Panc1 (cell line): ENCODE results near the gene SPOCK1. TPM values are rescaled to one million over a fixed set of nuclear protein-coding genes. Genes with fewer than 3 reads are reported as not detected.

ENCODE experiments used
- ATAC-seq: fragments of 200-7000 bp; cut with Tn5 transposase; 2 replicates; pipeline ENCODE4 v1.9.1; 2020; ENCODE audit warnings: mild to moderate bottlenecking, moderate library complexity
- BruUV-seq: library from RNA; stranded (reverse); fragments of 400-500 nt; replicated peaks from 2 replicates; lab custom pipeline; 2021; lab: Mats Ljungman, UMichigan
- CTCF ChIA-PET: fragments of 300-600 bp; sonication (Branson Sonifier 250); formaldehyde crosslinking; loops from one replicate; lab custom pipeline; 2022; ENCODE audit warnings: antibody characterized with exemption; lab: Charles Lee
- POLR2A ChIA-PET: fragments of 300-600 bp; sonication (Branson Sonifier 250); formaldehyde crosslinking; loops from one replicate; lab custom pipeline; 2022; ENCODE audit warnings: antibody characterized with exemption; lab: Charles Lee
- DNase-seq: peaks from one replicate; pipeline ENCODE4 v3.0.0-alpha.2; 2010; ENCODE audit warnings: low read depth, low spot score
- H3K27ac ChIP-seq: 2 replicates; pipeline ENCODE4 v1.5.1; 2011; ENCODE audit warnings: mild to moderate bottlenecking, low read length, inconsistent platforms
- H3K27me3 ChIP-seq: fragments of 200-500 bp; sonication (Bioruptor generic); 2 replicates; pipeline ENCODE4 v1.6.0; 2014; ENCODE audit warnings: low read length, inconsistent platforms; ENCODE audit not compliant: control insufficient read depth, insufficient read depth
- H3K36me3 ChIP-seq: fragments of 200-500 bp; sonication (Bioruptor generic); 2 replicates; pipeline ENCODE4 v1.5.1; 2014; ENCODE audit warnings: inconsistent platforms, mild to moderate bottlenecking, low read length, moderate library complexity; ENCODE audit not compliant: control insufficient read depth, insufficient read depth
- H3K4me1 ChIP-seq: 2 replicates; pipeline ENCODE4 v1.5.1; 2011; ENCODE audit warnings: inconsistent platforms, mild to moderate bottlenecking, low read length, moderate library complexity; ENCODE audit not compliant: control insufficient read depth, insufficient read depth
- H3K4me3 ChIP-seq, 2 experiments: 2 replicates each; pipeline ENCODE4 v1.5.1; 2011 to 2012; ENCODE audit warnings: low read depth in 2 of 2, low read length in 2 of 2, mild to moderate bottlenecking in 2 of 2, inconsistent platforms in 1 of 2, moderate library complexity in 1 of 2
- H3K9me3 ChIP-seq: fragments of 200-500 bp; sonication (Bioruptor generic); 2 replicates; pipeline ENCODE4 v1.5.1; 2014; ENCODE audit warnings: low read depth, mild to moderate bottlenecking, inconsistent platforms, low read length, moderate library complexity; ENCODE audit not compliant: control insufficient read depth, insufficient read depth
- POLR2AphosphoS5 ChIP-seq: IDR thresholded peaks from 2 replicates; pipeline ENCODE4 v1.6.1; 2012; ENCODE audit warnings: mild to moderate bottlenecking, low read depth, low read length, moderate library complexity
- SIN3A ChIP-seq: IDR thresholded peaks from 2 replicates; pipeline ENCODE4 v1.6.1; 2012; ENCODE audit warnings: low read depth, mild to moderate bottlenecking, low read length, moderate library complexity, borderline replicate concordance; ENCODE audit not compliant: insufficient read depth
- TCF7L2 ChIP-seq: IDR thresholded peaks from 2 replicates; pipeline ENCODE4 v1.6.1; 2011; ENCODE audit warnings: mild to moderate bottlenecking, low read depth, low read length, inconsistent platforms
- in situ Hi-C: cut with HindIII; loops from 2 replicates; pipeline ENCODE4 v1.10.0; 2016; ENCODE audit warnings: low sequenced_read_pairs, low pct_unique_long_range_greater_than_20kb
- intact Hi-C: fragments of 100-400 bp; cut with micrococcal nuclease; formaldehyde crosslinking; loops from one replicate; pipeline ENCODE4 v1.10.0; 2022; ENCODE audit not compliant: unreplicated experiment
- total RNA-seq: library from RNA; stranded (reverse); gene quantifications from one replicate; pipeline ENCODE4 v1.2.1, GENCODE V29; 2021; ENCODE audit not compliant: unreplicated experiment
- TF ChIP-seq, protein P1 (sequence below): fragments of 450-650 bp; IDR thresholded peaks from 2 replicates; pipeline ENCODE4 v1.5.1; 2017; ENCODE audit warnings: mild to moderate bottlenecking
- TF ChIP-seq, protein P2 (sequence below), 2 experiments: IDR thresholded peaks; 2 replicates each; pipeline ENCODE4 v1.6.1; 2011 to 2012; ENCODE audit warnings: low read depth in 2 of 2, control low read depth in 1 of 2, low read length in 1 of 2, mild to moderate bottlenecking in 1 of 2, moderate library complexity in 1 of 2; ENCODE audit not compliant: insufficient read depth in 1 of 2

Gene SPOCK1
- total RNA-seq, 1 experiment from 2014 or later = 15.6 TPM

DNA sequence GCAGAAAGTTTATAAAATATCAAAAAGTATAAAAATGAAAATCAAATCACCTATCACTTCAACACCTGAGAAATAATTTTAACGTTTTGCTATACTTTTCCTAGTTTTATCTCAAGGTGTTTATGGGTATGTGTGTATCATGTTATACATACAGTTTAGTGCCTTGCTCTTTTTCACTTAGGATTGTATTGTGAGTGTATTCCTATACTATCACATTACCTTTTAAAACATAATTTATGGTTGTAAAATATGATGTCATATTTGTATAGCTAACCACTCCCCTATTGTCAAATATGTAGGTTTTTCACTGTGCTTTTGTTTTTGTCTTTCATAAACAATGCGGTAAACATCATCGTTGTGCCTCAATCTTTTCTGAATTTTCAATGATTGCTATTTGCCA lies 479.9 kb downstream of the SPOCK1 start:
- ChIA-PET CTCF (no interaction called here), POLR2A (no interaction called here)
- no peak for DNase-seq
- no peaks in the 10 kb centered on the region for H3K27me3 ChIP-seq
- no peaks in the 10 kb centered on the region for H3K9me3 ChIP-seq
- no peak overlapping the region for H3K4me3 ChIP-seq
- no peak overlapping the region for H3K27ac ChIP-seq
- in situ Hi-C loops = no loop called here
- H3K36me3 ChIP-seq = no peaks in the 10 kb centered on the region
- intact Hi-C loops = no loop called here
- no peak for ATAC-seq
- TF ChIP-seq POLR2AphosphoS5 = no peak
- TF ChIP-seq TCF7L2 = no peak
- TF ChIP-seq SIN3A = no peak
- TF ChIP-seq, protein P1, sequence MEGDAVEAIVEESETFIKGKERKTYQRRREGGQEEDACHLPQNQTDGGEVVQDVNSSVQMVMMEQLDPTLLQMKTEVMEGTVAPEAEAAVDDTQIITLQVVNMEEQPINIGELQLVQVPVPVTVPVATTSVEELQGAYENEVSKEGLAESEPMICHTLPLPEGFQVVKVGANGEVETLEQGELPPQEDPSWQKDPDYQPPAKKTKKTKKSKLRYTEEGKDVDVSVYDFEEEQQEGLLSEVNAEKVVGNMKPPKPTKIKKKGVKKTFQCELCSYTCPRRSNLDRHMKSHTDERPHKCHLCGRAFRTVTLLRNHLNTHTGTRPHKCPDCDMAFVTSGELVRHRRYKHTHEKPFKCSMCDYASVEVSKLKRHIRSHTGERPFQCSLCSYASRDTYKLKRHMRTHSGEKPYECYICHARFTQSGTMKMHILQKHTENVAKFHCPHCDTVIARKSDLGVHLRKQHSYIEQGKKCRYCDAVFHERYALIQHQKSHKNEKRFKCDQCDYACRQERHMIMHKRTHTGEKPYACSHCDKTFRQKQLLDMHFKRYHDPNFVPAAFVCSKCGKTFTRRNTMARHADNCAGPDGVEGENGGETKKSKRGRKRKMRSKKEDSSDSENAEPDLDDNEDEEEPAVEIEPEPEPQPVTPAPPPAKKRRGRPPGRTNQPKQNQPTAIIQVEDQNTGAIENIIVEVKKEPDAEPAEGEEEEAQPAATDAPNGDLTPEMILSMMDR = no peak
- TF ChIP-seq, protein P2, sequence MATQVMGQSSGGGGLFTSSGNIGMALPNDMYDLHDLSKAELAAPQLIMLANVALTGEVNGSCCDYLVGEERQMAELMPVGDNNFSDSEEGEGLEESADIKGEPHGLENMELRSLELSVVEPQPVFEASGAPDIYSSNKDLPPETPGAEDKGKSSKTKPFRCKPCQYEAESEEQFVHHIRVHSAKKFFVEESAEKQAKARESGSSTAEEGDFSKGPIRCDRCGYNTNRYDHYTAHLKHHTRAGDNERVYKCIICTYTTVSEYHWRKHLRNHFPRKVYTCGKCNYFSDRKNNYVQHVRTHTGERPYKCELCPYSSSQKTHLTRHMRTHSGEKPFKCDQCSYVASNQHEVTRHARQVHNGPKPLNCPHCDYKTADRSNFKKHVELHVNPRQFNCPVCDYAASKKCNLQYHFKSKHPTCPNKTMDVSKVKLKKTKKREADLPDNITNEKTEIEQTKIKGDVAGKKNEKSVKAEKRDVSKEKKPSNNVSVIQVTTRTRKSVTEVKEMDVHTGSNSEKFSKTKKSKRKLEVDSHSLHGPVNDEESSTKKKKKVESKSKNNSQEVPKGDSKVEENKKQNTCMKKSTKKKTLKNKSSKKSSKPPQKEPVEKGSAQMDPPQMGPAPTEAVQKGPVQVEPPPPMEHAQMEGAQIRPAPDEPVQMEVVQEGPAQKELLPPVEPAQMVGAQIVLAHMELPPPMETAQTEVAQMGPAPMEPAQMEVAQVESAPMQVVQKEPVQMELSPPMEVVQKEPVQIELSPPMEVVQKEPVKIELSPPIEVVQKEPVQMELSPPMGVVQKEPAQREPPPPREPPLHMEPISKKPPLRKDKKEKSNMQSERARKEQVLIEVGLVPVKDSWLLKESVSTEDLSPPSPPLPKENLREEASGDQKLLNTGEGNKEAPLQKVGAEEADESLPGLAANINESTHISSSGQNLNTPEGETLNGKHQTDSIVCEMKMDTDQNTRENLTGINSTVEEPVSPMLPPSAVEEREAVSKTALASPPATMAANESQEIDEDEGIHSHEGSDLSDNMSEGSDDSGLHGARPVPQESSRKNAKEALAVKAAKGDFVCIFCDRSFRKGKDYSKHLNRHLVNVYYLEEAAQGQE (IDR thresholded peaks at IDR 0.05; ENCODE audit: insufficient read depth in 1 of 2, low read depth in 2 of 2, low read length in 1 of 2) = no peak
- H3K4me1 ChIP-seq = no peaks in the 10 kb centered on the region
- no TSS peak for BruUV-seq

DNA sequence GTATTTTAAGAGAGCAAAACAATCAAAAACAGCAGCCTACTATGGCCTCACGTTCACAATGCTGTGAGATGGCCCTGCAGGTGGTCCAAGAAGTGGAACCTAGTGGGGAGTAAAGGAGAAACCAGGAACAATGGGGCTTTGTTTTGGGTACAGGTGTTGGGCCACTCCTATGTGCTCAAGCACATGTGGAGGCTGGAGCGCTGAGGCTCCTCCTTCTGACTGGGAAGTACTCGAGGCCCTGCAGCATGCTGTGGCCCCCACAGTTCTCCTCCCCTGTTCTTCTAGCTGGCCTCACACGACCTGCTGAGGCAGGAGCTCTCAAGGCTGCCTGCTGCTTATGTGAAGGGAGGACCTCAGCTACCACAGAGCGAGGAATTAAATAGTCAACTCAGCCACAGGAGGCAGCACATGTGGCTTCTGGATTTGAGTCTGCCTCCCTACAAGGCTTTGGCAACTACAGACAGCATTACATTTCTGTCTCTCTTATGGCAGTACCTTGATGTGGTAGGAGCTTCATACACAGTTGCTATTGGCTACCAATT lies 482.3 kb downstream of the SPOCK1 start:
- Histone ChIP-seq H3K36me3 (no peaks in the 10 kb centered on the region), H3K9me3 (no peaks in the 10 kb centered on the region), H3K4me1 (no peaks in the 10 kb centered on the region), H3K4me3 (no peak overlapping the region), H3K27ac (no peak overlapping the region), H3K27me3 (no peaks in the 10 kb centered on the region)
- TF ChIP-seq, protein P1 = no peak
- TF ChIP-seq SIN3A (no peak), TCF7L2 (no peak)
- BruUV-seq = no TSS peak
- intact Hi-C loops (no loop called here), in situ Hi-C loops (no loop called here)
- CTCF ChIA-PET = no interaction called here
- no peak for DNase-seq
- ATAC-seq = no peak
- POLR2A ChIA-PET = no interaction called here
